ENCODE data around the gene PDZD2.
"Not testable (repeated sequence)": the region's sequence is repeated elsewhere in the genome, so short reads cannot be mapped to it uniquely, and the experiment has no call there.

GRCh38 chr5:32080565-32080964 is 441.6 kb downstream of the PDZD2 start:
- TF ChIP-seq, protein P1, sequence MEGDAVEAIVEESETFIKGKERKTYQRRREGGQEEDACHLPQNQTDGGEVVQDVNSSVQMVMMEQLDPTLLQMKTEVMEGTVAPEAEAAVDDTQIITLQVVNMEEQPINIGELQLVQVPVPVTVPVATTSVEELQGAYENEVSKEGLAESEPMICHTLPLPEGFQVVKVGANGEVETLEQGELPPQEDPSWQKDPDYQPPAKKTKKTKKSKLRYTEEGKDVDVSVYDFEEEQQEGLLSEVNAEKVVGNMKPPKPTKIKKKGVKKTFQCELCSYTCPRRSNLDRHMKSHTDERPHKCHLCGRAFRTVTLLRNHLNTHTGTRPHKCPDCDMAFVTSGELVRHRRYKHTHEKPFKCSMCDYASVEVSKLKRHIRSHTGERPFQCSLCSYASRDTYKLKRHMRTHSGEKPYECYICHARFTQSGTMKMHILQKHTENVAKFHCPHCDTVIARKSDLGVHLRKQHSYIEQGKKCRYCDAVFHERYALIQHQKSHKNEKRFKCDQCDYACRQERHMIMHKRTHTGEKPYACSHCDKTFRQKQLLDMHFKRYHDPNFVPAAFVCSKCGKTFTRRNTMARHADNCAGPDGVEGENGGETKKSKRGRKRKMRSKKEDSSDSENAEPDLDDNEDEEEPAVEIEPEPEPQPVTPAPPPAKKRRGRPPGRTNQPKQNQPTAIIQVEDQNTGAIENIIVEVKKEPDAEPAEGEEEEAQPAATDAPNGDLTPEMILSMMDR (IDR thresholded peaks at IDR 0.05; ENCODE audit: poor library complexity): not testable (repeated sequence)
- TF ChIP-seq EZH2 (IDR thresholded peaks at IDR 0.05; ENCODE audit: borderline replicate concordance); EZH2phosphoT487 (IDR thresholded peaks at IDR 0.05; ENCODE audit: low read depth, severe bottlenecking, unreplicated experiment): not testable (repeated sequence)

All from hepatocyte (in vitro differentiated cells).